DOHH2 (cell line): Measurements from ENCODE around the gene CAMSAP2.

Experiments used
- H3F3A ChIP-seq: fragments of 200-600 bp; sonication (generic), shearing (Covaris generic); 2 replicates; pipeline ENCODE4 v1.6.0; 2016; ENCODE audit warnings: antibody characterized with exemption, mild to moderate bottlenecking; ENCODE audit not compliant: control insufficient read depth, insufficient read depth
- H3K27ac ChIP-seq: fragments of 200-600 bp; sonication (generic); 2 replicates; pipeline ENCODE4 v1.5.1; 2014; ENCODE audit warnings: low read depth, mild to moderate bottlenecking, low read length, moderate library complexity
- H3K27me3 ChIP-seq: fragments of 200-600 bp; sonication (generic); 2 replicates; pipeline ENCODE4 v1.6.1; 2014; ENCODE audit warnings: mild to moderate bottlenecking, low read length, mixed read lengths; ENCODE audit not compliant: control insufficient read depth
- H3K36me3 ChIP-seq: fragments of 200-600 bp; sonication (generic); 2 replicates; pipeline ENCODE4 v1.6.1; 2014; ENCODE audit warnings: mild to moderate bottlenecking, low read length, moderate library complexity, mixed read lengths; ENCODE audit not compliant: control insufficient read depth
- H3K4me1 ChIP-seq: fragments of 200-600 bp; sonication (generic); 2 replicates; pipeline ENCODE4 v1.6.1; 2014; ENCODE audit warnings: mild to moderate bottlenecking, low read length, mixed read lengths; ENCODE audit not compliant: control insufficient read depth
- H3K4me2 ChIP-seq: fragments of 200-600 bp; sonication (generic); 2 replicates; pipeline ENCODE4 v1.6.0; 2014; ENCODE audit warnings: mild to moderate bottlenecking, low read length, moderate library complexity
- H3K4me3 ChIP-seq: fragments of 200-600 bp; sonication (generic); 2 replicates; pipeline ENCODE4 v1.5.1; 2014; ENCODE audit warnings: mild to moderate bottlenecking, low read length, mixed read lengths
- H3K79me2 ChIP-seq: fragments of 200-600 bp; sonication (generic); 2 replicates; pipeline ENCODE4 v1.6.1; 2014; ENCODE audit warnings: mild to moderate bottlenecking, low read length, mixed read lengths; ENCODE audit not compliant: control insufficient read depth
- H3K9me2 ChIP-seq: fragments of 200-600 bp; sonication (generic); replicated peaks from 2 replicates; pipeline ENCODE4 v1.6.1; 2014; ENCODE audit warnings: mild to moderate bottlenecking, low read length, mixed read lengths; ENCODE audit not compliant: control insufficient read depth
- H3K9me3 ChIP-seq: fragments of 200-600 bp; sonication (generic); 2 replicates; pipeline ENCODE4 v1.6.1; 2014; ENCODE audit warnings: antibody characterized with exemption, low read length, mixed read lengths; ENCODE audit not compliant: control insufficient read depth, insufficient read depth
- H4K20me1 ChIP-seq: fragments of 200-600 bp; sonication (generic); 2 replicates; pipeline ENCODE4 v1.6.0; 2014; ENCODE audit warnings: low read depth, mild to moderate bottlenecking, antibody characterized with exemption, low read length, moderate library complexity; ENCODE audit not compliant: control insufficient read depth, insufficient read depth
- CTCF ChIP-seq: fragments of 200-600 bp; sonication (generic); IDR thresholded peaks from one replicate; pipeline ENCODE4 v1.5.1; 2014; ENCODE audit warnings: antibody characterized with exemption, mild to moderate bottlenecking, low read depth, low read length; ENCODE audit not compliant: poor library complexity, severe bottlenecking
- EZH2phosphoT487 ChIP-seq: fragments of 200-600 bp; sonication (generic); IDR thresholded peaks from 2 replicates; pipeline ENCODE4 v1.6.1; 2017; ENCODE audit warnings: borderline replicate concordance, mild to moderate bottlenecking, antibody characterized with exemption, low read length, moderate library complexity, mixed read lengths

Gene CAMSAP2

GRCh38 chr1:200831091-200831490 lies 92.4 kb downstream of the CAMSAP2 start:
- H4K20me1 ChIP-seq, result no peaks in the 10 kb centered on the region; the same call in 1 of the 2 replicates
- H3F3A ChIP-seq, result 0 out of 2 replicates have a peak, but pooled peaks cover 10% of the 10 kb centered on the region
- H3K4me2 ChIP-seq, result no peak overlapping the region
- no peaks in the 10 kb centered on the region for H3K27me3 ChIP-seq
- H3K36me3 ChIP-seq, result peaks cover 4% of the 10 kb centered on the region
- H3K4me1 ChIP-seq, result peaks cover 10% of the 10 kb centered on the region
- H3K4me3 ChIP-seq, result no peak overlapping the region
- no peaks in the 10 kb centered on the region for H3K9me2 ChIP-seq
- H3K79me2 ChIP-seq, result no peaks in the 10 kb centered on the region
- TF ChIP-seq CTCF, result no peak
- no peak for TF ChIP-seq EZH2phosphoT487
- 0 out of 2 replicates have a peak, but pooled peaks cover under 1% of the 10 kb centered on the region for H3K9me3 ChIP-seq
- H3K27ac ChIP-seq, result no peak overlapping the region

GRCh38 chr1:200834383-200834782 lies 95.7 kb downstream of the CAMSAP2 start:
- H3K79me2 ChIP-seq, result no peaks in the 10 kb centered on the region
- H3F3A ChIP-seq, result 0 out of 2 replicates have a peak, but pooled peaks cover 10% of the 10 kb centered on the region
- H4K20me1 ChIP-seq, result no peaks in the 10 kb centered on the region; the same call in 1 of the 2 replicates
- no peaks in the 10 kb centered on the region for H3K9me2 ChIP-seq
- no peak overlapping the region for H3K4me3 ChIP-seq
- H3K36me3 ChIP-seq, result peaks cover 11% of the 10 kb centered on the region
- 0 out of 2 replicates have a peak, but pooled peaks cover 4% of the 10 kb centered on the region for H3K9me3 ChIP-seq
- no peaks in the 10 kb centered on the region for H3K4me1 ChIP-seq
- H3K27ac ChIP-seq, result no peak overlapping the region
- no peaks in the 10 kb centered on the region for H3K27me3 ChIP-seq
- TF ChIP-seq EZH2phosphoT487 (no peak), CTCF (no peak)
- H3K4me2 ChIP-seq, result no peak overlapping the region

GRCh38 chr1:200836213-200836612 lies 97.5 kb downstream of the CAMSAP2 start:
- Histone ChIP-seq H3K4me1 (no peaks in the 10 kb centered on the region), H3K4me3 (no peak overlapping the region), H3K36me3 (peaks cover 11% of the 10 kb centered on the region), H3K9me3 (0 out of 2 replicates have a peak, but pooled peaks cover 4% of the 10 kb centered on the region), H3K27ac (no peak overlapping the region), H3K4me2 (no peak overlapping the region), H4K20me1 (no peaks in the 10 kb centered on the region; the same call in 1 of the 2 replicates), H3K9me2 (no peaks in the 10 kb centered on the region), H3F3A (0 out of 2 replicates have a peak, but pooled peaks cover 5% of the 10 kb centered on the region), H3K27me3 (no peaks in the 10 kb centered on the region), H3K79me2 (no peaks in the 10 kb centered on the region)
- TF ChIP-seq EZH2phosphoT487 (no peak), CTCF (no peak)
